Smooth muscle cell (in vitro differentiated cells): Measurements from ENCODE around the gene CACNA1C. TPM values are rescaled to one million over a fixed set of nuclear protein-coding genes. Genes with fewer than 3 reads are reported as not detected.

Source experiments
- DNase-seq: peaks from one replicate; lab custom pipeline; 2025; ENCODE audit not compliant: unreplicated experiment; lab: John Stamatoyannopoulos, UW
- H2AFZ ChIP-seq: fragments of 200-600 bp; sonication (generic); 2 replicates; pipeline ENCODE4 v1.6.0; 2016; ENCODE audit warnings: antibody characterized with exemption, low read depth, mild to moderate bottlenecking
- H3F3A ChIP-seq: fragments of 200-600 bp; sonication (generic); 2 replicates; pipeline ENCODE4 v1.6.0; 2017; ENCODE audit warnings: antibody characterized with exemption, low read depth
- H3K27ac ChIP-seq: fragments of 200-600 bp; sonication (generic); 2 replicates; pipeline ENCODE4 v1.5.1; 2016; ENCODE audit warnings: low read depth, mild to moderate bottlenecking
- H3K27me3 ChIP-seq: fragments of 200-600 bp; sonication (generic); 2 replicates; pipeline ENCODE4 v1.6.1; 2016; ENCODE audit warnings: low read depth, mild to moderate bottlenecking
- H3K36me3 ChIP-seq: fragments of 200-600 bp; sonication (generic); 2 replicates; pipeline ENCODE4 v1.5.1; 2016; ENCODE audit warnings: low read depth
- H3K4me1 ChIP-seq: fragments of 200-600 bp; sonication (generic); 2 replicates; pipeline ENCODE4 v1.5.1; 2016; ENCODE audit warnings: low read depth
- H3K4me2 ChIP-seq: fragments of 200-600 bp; sonication (generic); 2 replicates; pipeline ENCODE4 v1.6.0; 2016; ENCODE audit warnings: mild to moderate bottlenecking
- H3K4me3 ChIP-seq: fragments of 200-600 bp; sonication (generic); 2 replicates; pipeline ENCODE4 v1.5.1; 2016; ENCODE audit warnings: mild to moderate bottlenecking
- H3K79me2 ChIP-seq: fragments of 200-600 bp; sonication (generic); 2 replicates; pipeline ENCODE4 v1.6.0; 2016; ENCODE audit warnings: low read depth, mild to moderate bottlenecking
- H3K9ac ChIP-seq: fragments of 200-600 bp; sonication (generic); 2 replicates; pipeline ENCODE4 v1.6.0; 2016; ENCODE audit warnings: low read depth
- H3K9me3 ChIP-seq: fragments of 200-600 bp; sonication (generic); replicated peaks from 2 replicates; pipeline ENCODE4 v1.5.1; 2016; ENCODE audit warnings: low read depth
- H4K20me1 ChIP-seq: fragments of 200-600 bp; sonication (generic); 2 replicates; pipeline ENCODE4 v1.6.0; 2016; ENCODE audit warnings: low read depth
- CTCF ChIP-seq: fragments of 200-600 bp; sonication (generic); IDR thresholded peaks from 2 replicates; pipeline ENCODE4 v1.5.1; 2017; ENCODE audit warnings: borderline replicate concordance, mild to moderate bottlenecking, antibody characterized with exemption; ENCODE audit not compliant: insufficient read depth, poor library complexity, severe bottlenecking
- WGBS: methylation state at CpG from one replicate; pipeline ENCODE4 v1.1.7; 2016; ENCODE audit warnings: low lambda C conversion rate; 5-methylcytosine and 5-hydroxymethylcytosine counted together
- polyA plus RNA-seq: library from polyadenylated mRNA; unstranded; fragments of >200 nt; fragmentation: Nextera tagmentation; extraction: Ambion mirVana; gene quantifications from 2 replicates; pipeline ENCODE4 v1.2.1, GENCODE V29; 2016
- total RNA-seq: library from RNA; depleted of rRNA; stranded (reverse); fragments of >200 nt; gene quantifications from 2 replicates; pipeline ENCODE4 v1.2.3, GENCODE V29; 2014

Gene CACNA1C
- total and polyA plus RNA-seq, 2 experiments from 2014 or later: 1.6 to 4.5 TPM

DNA sequence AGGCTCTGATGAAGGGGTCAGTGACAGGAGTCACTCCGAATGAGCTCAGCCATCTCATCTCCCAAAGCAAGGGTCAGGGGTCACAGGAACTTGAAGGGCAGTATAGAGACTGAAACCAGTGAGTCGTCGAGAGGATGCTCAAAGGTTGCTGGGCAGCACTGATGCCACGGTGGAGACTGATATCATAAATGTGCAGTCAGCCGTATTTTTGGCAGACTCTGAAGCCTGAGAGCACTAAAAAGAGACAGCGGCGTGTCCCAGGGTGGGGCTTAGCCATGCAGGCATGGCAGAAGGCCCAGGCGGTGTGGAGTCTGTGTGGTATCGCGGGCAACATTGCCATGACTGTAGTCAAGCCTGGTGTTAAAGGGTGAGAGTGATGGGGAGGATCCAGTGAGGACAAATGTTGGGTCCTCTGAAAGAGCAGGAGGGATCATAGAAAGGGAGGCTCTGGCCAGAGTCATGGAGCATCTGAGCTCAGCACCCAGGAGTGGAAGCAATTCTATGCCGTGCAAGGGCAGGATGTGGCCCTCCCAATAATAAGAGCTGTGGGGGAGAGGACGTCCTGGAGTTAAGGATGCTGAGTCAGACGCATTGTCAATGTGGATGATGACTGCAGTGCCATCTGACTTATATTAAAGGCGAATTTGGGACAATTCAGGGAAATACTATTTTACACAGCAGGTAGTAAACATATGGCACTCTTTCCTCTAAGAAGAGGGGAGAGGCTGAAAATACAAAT is 500.8 kb downstream of the CACNA1C start:
- H2AFZ ChIP-seq: no peak overlapping the region
- no peak for DNase-seq
- H3K27me3 ChIP-seq: no peaks in the 10 kb centered on the region
- H3K4me1 ChIP-seq: no peaks in the 10 kb centered on the region
- H3K36me3 ChIP-seq: no peaks in the 10 kb centered on the region
- no peak overlapping the region for H3K27ac ChIP-seq
- no peaks in the 10 kb centered on the region for H3F3A ChIP-seq
- no peak overlapping the region for H3K9ac ChIP-seq
- no peaks in the 10 kb centered on the region for H3K9me3 ChIP-seq
- H3K4me2 ChIP-seq: no peak overlapping the region
- no peaks in the 10 kb centered on the region for H3K79me2 ChIP-seq
- H3K4me3 ChIP-seq: no peak overlapping the region
- no peak for TF ChIP-seq CTCF
- WGBS: 90% methylated on average over 14 of the region's 14 CpGs
- no peaks in the 10 kb centered on the region for H4K20me1 ChIP-seq

GRCh38 chr12:2555487-2556082 is 502.8 kb downstream of the CACNA1C start:
- no peak overlapping the region for H2AFZ ChIP-seq
- no peaks in the 10 kb centered on the region for H3K9me3 ChIP-seq
- no peak overlapping the region for H3K4me2 ChIP-seq
- H3K79me2 ChIP-seq: no peaks in the 10 kb centered on the region
- TF ChIP-seq CTCF: no peak
- H3K9ac ChIP-seq: no peak overlapping the region
- H4K20me1 ChIP-seq: no peaks in the 10 kb centered on the region
- no peaks in the 10 kb centered on the region for H3K27me3 ChIP-seq
- no peaks in the 10 kb centered on the region for H3K36me3 ChIP-seq
- H3K27ac ChIP-seq: no peak overlapping the region
- no peaks in the 10 kb centered on the region for H3F3A ChIP-seq
- no peak for DNase-seq
- no peak overlapping the region for H3K4me3 ChIP-seq
- 87% methylated on average over 19 of the region's 19 CpGs for WGBS
- no peaks in the 10 kb centered on the region for H3K4me1 ChIP-seq

- H3K9ac ChIP-seq: no peak overlapping the region
- 64% methylated on average over 3 of the region's 3 CpGs for WGBS
Observed at GRCh38 chr12:2557597-2557996, 504.8 kb downstream of the CACNA1C start.

More at GRCh38 chr12:2557597-2557996, 504.8 kb downstream of the CACNA1C start:
- no peak overlapping the region for H3K4me3 ChIP-seq
- H3K36me3 ChIP-seq: no peaks in the 10 kb centered on the region
- no peak overlapping the region for H3K4me2 ChIP-seq
- TF ChIP-seq CTCF: no peak
- no peaks in the 10 kb centered on the region for H3F3A ChIP-seq
- DNase-seq: no peak
- H4K20me1 ChIP-seq: no peaks in the 10 kb centered on the region
- no peaks in the 10 kb centered on the region for H3K27me3 ChIP-seq
- H3K79me2 ChIP-seq: no peaks in the 10 kb centered on the region
- no peaks in the 10 kb centered on the region for H3K4me1 ChIP-seq
- H2AFZ ChIP-seq: no peak overlapping the region
- H3K9me3 ChIP-seq: no peaks in the 10 kb centered on the region
- H3K27ac ChIP-seq: no peak overlapping the region
